NCI-H526 treated with DMSO at 0.1 percent for 48 hours (cell line): ENCODE measurements around the gene TIE1.

Experiments
- DNase-seq: peaks from one replicate; lab custom pipeline; 2025; lab: John Stamatoyannopoulos, UW

Gene TIE1

GRCh38 chr1:43312663-43313515 lies 12.1 kb downstream of the TIE1 start:
- DNase-seq: no peak

GRCh38 chr1:43313771-43314170 lies 13.0 kb downstream of the TIE1 start:
- no peak for DNase-seq

- DNase-seq: no peak
These were observed 13.5 kb downstream of the TIE1 start for GRCh38 chr1:43314233-43314632.

- DNase-seq: no peak
These were observed 14.7 kb downstream of the TIE1 start for GRCh38 chr1:43315481-43315880.

GRCh38 chr1:43315963-43316737 lies 15.4 kb downstream of the TIE1 start:
- DNase-seq: no peak

GRCh38 chr1:43316738-43317520 lies 16.1 kb downstream of the TIE1 start:
- no peak for DNase-seq

- no peak for DNase-seq
These were observed 17.2 kb downstream of the TIE1 start for GRCh38 chr1:43317817-43318471.

GRCh38 chr1:43318831-43319230 lies 18.0 kb downstream of the TIE1 start:
- DNase-seq: no peak

GRCh38 chr1:43319288-43319687 lies 18.5 kb downstream of the TIE1 start:
- DNase-seq: no peak

- no peak for DNase-seq
These were observed 19.0 kb downstream of the TIE1 start for GRCh38 chr1:43319766-43320165.

GRCh38 chr1:43321331-43321891 lies 20.6 kb downstream of the TIE1 start:
- DNase-seq: no peak

- no peak for DNase-seq
These were observed 21.7 kb downstream of the TIE1 start for GRCh38 chr1:43322506-43322905.

GRCh38 chr1:43324810-43325209 lies 24.0 kb downstream of the TIE1 start:
- DNase-seq: no peak

- no peak for DNase-seq
These were observed 24.6 kb downstream of the TIE1 start for GRCh38 chr1:43325381-43325780.

- DNase-seq: no peak
These were observed 26.9 kb downstream of the TIE1 start for GRCh38 chr1:43327549-43328292.

GRCh38 chr1:43329995-43330751 lies 29.4 kb downstream of the TIE1 start:
- no peak for DNase-seq

- no peak for DNase-seq
These were observed 30.9 kb downstream of the TIE1 start for GRCh38 chr1:43331688-43332087.

GRCh38 chr1:43334453-43335205 lies 33.8 kb downstream of the TIE1 start:
- no peak for DNase-seq

- DNase-seq: no peak
These were observed 36.8 kb downstream of the TIE1 start, which contains the start of gene MPL for GRCh38 chr1:43337588-43337987. Gene MPL (plus strand): TSS chr1:43337818. CDS start chr1:43337849, 31 bp downstream.
